WTC11 (cell line): Measurements from ENCODE around the gene GABRR2. TPM values are rescaled to one million over a fixed set of nuclear protein-coding genes. Genes with fewer than 3 reads are reported as not detected.

Experiments used
- ATAC-seq: fragments of 200-7000 bp; cut with Tn5 transposase; 2 replicates; pipeline ENCODE4 v1.10.0; 2021; ENCODE audit warnings: mild to moderate bottlenecking, moderate library complexity
- CTCF ChIA-PET: fragments of 300-600 bp; sonication (Branson Sonifier 250); formaldehyde crosslinking; loops from one replicate; lab custom pipeline; 2021; ENCODE audit warnings: antibody characterized with exemption; lab: Charles Lee
- POLR2A ChIA-PET: fragments of 350-600 bp; sonication (Branson Sonifier 250); formaldehyde crosslinking; loops from one replicate; lab custom pipeline; 2021; ENCODE audit warnings: antibody characterized with exemption; lab: Charles Lee
- DNase-seq: peaks from one replicate; pipeline ENCODE4 v3.0.0; 2021; ENCODE audit warnings: low spot score
- H3K27ac Mint-ChIP-seq: 2 replicates; pipeline ENCODE4 v1.8.0; 2021; ENCODE audit warnings: mixed read lengths
- H3K27me3 Mint-ChIP-seq: 2 replicates; pipeline ENCODE4 v1.8.0; 2021; ENCODE audit warnings: low read depth, mild to moderate bottlenecking, moderate library complexity, mixed read lengths
- H3K36me3 Mint-ChIP-seq: 2 replicates; pipeline ENCODE4 v1.8.0; 2021; ENCODE audit warnings: mixed read lengths
- H3K4me1 Mint-ChIP-seq: 2 replicates; pipeline ENCODE4 v1.8.0; 2022; ENCODE audit warnings: mixed read lengths
- H3K4me3 Mint-ChIP-seq: 2 replicates; pipeline ENCODE4 v1.8.0; 2021; ENCODE audit warnings: mild to moderate bottlenecking, moderate library complexity, mixed read lengths
- H3K9me3 Mint-ChIP-seq: 2 replicates; pipeline ENCODE4 v1.8.0; 2021; ENCODE audit warnings: mixed read lengths
- E2F1 ChIP-seq: sonication (generic); formaldehyde crosslinking; IDR thresholded peaks from 2 replicates; pipeline ENCODE4 v1.8.0; 2022; ENCODE audit warnings: mild to moderate bottlenecking, missing genetic modification reagents
- E2F4 ChIP-seq: sonication (generic); formaldehyde crosslinking; IDR thresholded peaks from 2 replicates; pipeline ENCODE4 v1.8.1; 2022; ENCODE audit warnings: low read depth, mild to moderate bottlenecking, moderate library complexity, missing genetic modification reagents, borderline replicate concordance
- ELF4 ChIP-seq: sonication (generic); formaldehyde crosslinking; IDR thresholded peaks from 2 replicates; pipeline ENCODE4 v1.8.1; 2022; ENCODE audit warnings: low read depth, mild to moderate bottlenecking, moderate library complexity, missing genetic modification reagents
- ESRRA ChIP-seq: sonication (generic); formaldehyde crosslinking; IDR thresholded peaks from 2 replicates; pipeline ENCODE4 v1.8.1; 2022; ENCODE audit warnings: mild to moderate bottlenecking, missing genetic modification reagents, borderline replicate concordance
- ETV6 ChIP-seq: sonication (generic); formaldehyde crosslinking; IDR thresholded peaks from 2 replicates; pipeline ENCODE4 v1.8.1; 2022; ENCODE audit warnings: mild to moderate bottlenecking, missing genetic modification reagents
- FOXK1 ChIP-seq: sonication (generic); formaldehyde crosslinking; IDR thresholded peaks from 2 replicates; pipeline ENCODE4 v1.8.0; 2022; ENCODE audit warnings: mild to moderate bottlenecking, moderate library complexity, missing genetic modification reagents
- GTF2I ChIP-seq: fragments of 250-450 bp; sonication (Bioruptor Pico); conservative IDR thresholded peaks from 2 replicates; pipeline ENCODE4 v1.4.0; 2021; ENCODE audit warnings: mild to moderate bottlenecking
- HMGA2 ChIP-seq: fragments of 250-450 bp; sonication (Bioruptor Pico); IDR thresholded peaks from 2 replicates; pipeline ENCODE4 v1.4.0; 2021; ENCODE audit warnings: mild to moderate bottlenecking, moderate library complexity
- HMGXB4 ChIP-seq: sonication (generic); formaldehyde crosslinking; IDR thresholded peaks from 2 replicates; pipeline ENCODE4 v1.8.1; 2023; ENCODE audit warnings: mild to moderate bottlenecking, moderate library complexity, missing genetic modification reagents
- STAT6 ChIP-seq: sonication (generic); formaldehyde crosslinking; conservative IDR thresholded peaks from 2 replicates; pipeline ENCODE4 v1.8.1; 2023; ENCODE audit warnings: mild to moderate bottlenecking, low read depth, missing genetic modification reagents, moderate library complexity
- USF2 ChIP-seq: sonication (generic); formaldehyde crosslinking; IDR thresholded peaks from 2 replicates; pipeline ENCODE4 v1.8.1; 2023; ENCODE audit warnings: mild to moderate bottlenecking, missing genetic modification reagents, moderate library complexity
- ZMAT4 ChIP-seq: fragments of 250-450 bp; sonication (Bioruptor Pico); IDR thresholded peaks from 2 replicates; pipeline ENCODE4 v1.9.0; 2021; ENCODE audit warnings: mild to moderate bottlenecking
- ZNF138 ChIP-seq: sonication (generic); formaldehyde crosslinking; conservative IDR thresholded peaks from 2 replicates; pipeline ENCODE4 v1.8.1; 2022; ENCODE audit warnings: mild to moderate bottlenecking, moderate library complexity, missing genetic modification reagents
- ZNF416 ChIP-seq: fragments of 250-450 bp; sonication (Bioruptor Pico); IDR thresholded peaks from 2 replicates; pipeline ENCODE4 v1.9.0; 2021; ENCODE audit warnings: mild to moderate bottlenecking, inconsistent platforms
- ZNF423 ChIP-seq: fragments of 250-450 bp; sonication (Bioruptor Pico); IDR thresholded peaks from 2 replicates; pipeline ENCODE4 v2.1.2; 2022; ENCODE audit warnings: mild to moderate bottlenecking, moderate library complexity
- ZNF425 ChIP-seq: fragments of 250-450 bp; sonication (Bioruptor Pico); conservative IDR thresholded peaks from 2 replicates; pipeline ENCODE4 v1.9.0; 2021; ENCODE audit warnings: mild to moderate bottlenecking
- ZNF512 ChIP-seq: sonication (generic); formaldehyde crosslinking; IDR thresholded peaks from 2 replicates; pipeline ENCODE4 v1.8.1; 2022; ENCODE audit warnings: missing genetic modification reagents, borderline replicate concordance
- ZSCAN18 ChIP-seq: fragments of 250-450 bp; sonication (Bioruptor Pico); IDR thresholded peaks from 2 replicates; pipeline ENCODE4 v2.1.2; 2022; ENCODE audit warnings: mild to moderate bottlenecking, moderate library complexity
- total RNA-seq: library from RNA; stranded (reverse); gene quantifications from 3 replicates; pipeline ENCODE4 v1.2.3, GENCODE V29; 2021

GABRR2 gene
- total RNA-seq, 1 experiment from 2014 or later = not detected

GRCh38 chr6:89269252-89269651 lies 45.8 kb downstream of the GABRR2 start:
- Mint-ChIP-seq H3K4me3 (no peak overlapping the region), H3K27me3 (no peaks in the 10 kb centered on the region; the same call in 1 of the 2 replicates), H3K36me3 (no peaks in the 10 kb centered on the region), H3K27ac (no peak overlapping the region), H3K4me1 (no peaks in the 10 kb centered on the region), H3K9me3 (no peaks in the 10 kb centered on the region)
- no peak for DNase-seq
- no peak for TF ChIP-seq HMGA2
- no peak for TF ChIP-seq ZSCAN18 (CRISPR knock-in tag)
- TF ChIP-seq ZNF138 (CRISPR knock-in tag) = no peak
- no peak for TF ChIP-seq E2F1 (CRISPR knock-in tag)
- TF ChIP-seq ELF4 = no peak
- TF ChIP-seq USF2 (CRISPR knock-in tag) = no peak
- TF ChIP-seq ZNF425 (CRISPR knock-in tag) = no peak
- no peak for TF ChIP-seq ZNF512 (CRISPR knock-in tag)
- no peak for TF ChIP-seq GTF2I
- no peak for TF ChIP-seq ZNF423 (CRISPR knock-in tag)
- TF ChIP-seq ZNF416 (CRISPR knock-in tag) = no peak
- no peak for TF ChIP-seq ESRRA (CRISPR knock-in tag)
- ChIA-PET CTCF (interaction anchor here (2.2 kb wide), 1 partner anchor 13 kb away, joined by 6 read pairs; no protein-coding TSS in a partner anchor), POLR2A (no interaction called here)
- ATAC-seq = no peak

- no peak for DNase-seq
- Mint-ChIP-seq H3K27ac (no peak overlapping the region), H3K4me1 (no peaks in the 10 kb centered on the region), H3K36me3 (no peaks in the 10 kb centered on the region), H3K4me3 (no peak overlapping the region), H3K9me3 (no peaks in the 10 kb centered on the region), H3K27me3 (no peaks in the 10 kb centered on the region; the same call in 1 of the 2 replicates)
- POLR2A ChIA-PET = no interaction called here
- CTCF ChIA-PET = no interaction called here
- ATAC-seq = no peak
- TF ChIP-seq FOXK1 (CRISPR knock-in tag) (no peak), STAT6 (no peak), ETV6 (no peak), HMGXB4 (no peak), ZMAT4 (no peak), E2F4 (CRISPR knock-in tag) (no peak)
Observed at GRCh38 chr6:89268776-89269175, 46.3 kb downstream of the GABRR2 start.
